OCI-LY3 (cell line): ENCODE measurements around the gene PPL.
"Not testable (repeated sequence)": the region's sequence is repeated elsewhere in the genome, so short reads cannot be mapped to it uniquely, and the experiment has no call there.

ENCODE experiments used
- H2AFZ ChIP-seq: fragments of 200-600, 300-600 bp; shearing (Covaris generic); 2 replicates; pipeline ENCODE4 v1.6.0; 2014; ENCODE audit warnings: antibody characterized with exemption, low read depth, low read length
- H3K27ac ChIP-seq: fragments of 200-600, 300-600 bp; sonication (generic); 2 replicates; pipeline ENCODE4 v1.5.1; 2014; ENCODE audit warnings: mild to moderate bottlenecking, low read length, moderate library complexity, mixed read lengths
- H3K27me3 ChIP-seq: fragments of 200-600, 300-600 bp; sonication (generic); 2 replicates; pipeline ENCODE4 v1.6.1; 2014; ENCODE audit warnings: low read depth, low read length, mixed read lengths
- H3K36me3 ChIP-seq: fragments of 200-600, 300-600 bp; sonication (generic); replicated peaks from 2 replicates; pipeline ENCODE3; 2014; ENCODE audit warnings: low read depth, low read length, mixed read lengths
- H3K4me1 ChIP-seq: fragments of 300-600, 200-600 bp; sonication (generic); 2 replicates; pipeline ENCODE4 v1.6.1; 2014; ENCODE audit warnings: low read length, mixed read lengths
- H3K4me2 ChIP-seq: fragments of 200-600, 300-600 bp; sonication (generic); 2 replicates; pipeline ENCODE4 v1.6.1; 2014; ENCODE audit warnings: low read length, mixed read lengths
- H3K4me3 ChIP-seq: fragments of 300-600, 200-600 bp; sonication (generic); 2 replicates; pipeline ENCODE4 v1.5.1; 2014; ENCODE audit warnings: antibody characterized with exemption, mild to moderate bottlenecking, low read length, moderate library complexity
- H3K79me2 ChIP-seq: fragments of 300-600, 200-600 bp; shearing (Covaris generic); 2 replicates; pipeline ENCODE4 v1.6.1; 2014; ENCODE audit warnings: mild to moderate bottlenecking, low read length, mixed read lengths
- H3K9ac ChIP-seq: fragments of 300-600, 200-600 bp; shearing (Covaris generic); 2 replicates; pipeline ENCODE4 v1.6.0; 2014; ENCODE audit warnings: mild to moderate bottlenecking, low read length, moderate library complexity
- H3K9me3 ChIP-seq: fragments of 200-600, 300-600 bp; shearing (Covaris generic); 2 replicates; pipeline ENCODE4 v1.6.1; 2014; ENCODE audit warnings: low read length, mixed read lengths; ENCODE audit not compliant: insufficient read depth
- H4K20me1 ChIP-seq: fragments of 200-600, 300-600 bp; sonication (generic); 2 replicates; pipeline ENCODE4 v1.6.1; 2016; ENCODE audit warnings: low read length, mixed read lengths; ENCODE audit not compliant: insufficient read depth
- CTCF ChIP-seq: fragments of 200-600, 300-600 bp; sonication (generic); IDR thresholded peaks from 2 replicates; pipeline ENCODE4 v1.5.1; 2014; ENCODE audit warnings: antibody characterized with exemption, low read length, low read depth
- EZH2phosphoT487 ChIP-seq: fragments of 200-600 bp; shearing (Covaris generic); IDR thresholded peaks from 2 replicates; pipeline ENCODE4 v1.6.1; 2018; ENCODE audit warnings: antibody characterized with exemption, mixed run types, low read depth

PPL gene

DNA sequence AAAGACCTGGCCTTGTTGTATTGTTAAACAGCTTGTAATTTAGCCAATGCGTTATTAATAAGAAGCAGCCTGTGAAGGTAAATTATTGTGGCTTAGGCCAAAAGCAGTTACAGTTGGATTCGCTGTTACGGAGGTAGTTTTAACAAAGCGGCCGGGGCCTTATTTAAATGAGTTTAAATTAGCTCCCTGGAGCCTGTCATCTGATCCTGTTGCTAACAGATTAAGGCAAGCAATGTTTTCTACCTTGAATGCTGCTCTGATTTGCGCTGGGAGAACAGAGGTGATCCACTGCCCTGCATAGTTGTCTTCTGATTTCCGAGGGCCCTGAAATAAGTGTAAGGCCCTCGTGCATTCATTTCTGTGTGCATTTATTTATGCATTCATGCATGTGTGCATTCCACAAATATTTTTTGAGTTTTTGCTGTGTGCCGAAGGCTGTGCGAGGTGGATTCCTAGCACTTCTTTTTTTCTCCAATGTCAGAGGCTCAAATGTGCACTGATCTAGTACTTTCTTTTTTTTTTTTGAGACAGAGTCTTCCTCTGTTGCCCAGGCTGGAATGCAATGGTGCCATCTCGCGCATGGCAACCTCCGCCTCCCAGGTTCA, 32.0 kb upstream of the PPL start:
- no peak overlapping the region for H2AFZ ChIP-seq
- no peak overlapping the region for H3K27ac ChIP-seq
- no peaks in the 10 kb centered on the region for H4K20me1 ChIP-seq
- no peak overlapping the region for H3K4me2 ChIP-seq
- H3K4me1 ChIP-seq: peaks cover 5% of the 10 kb centered on the region; the same call in 1 of the 2 replicates
- H3K9me3 ChIP-seq: no peaks in the 10 kb centered on the region
- TF ChIP-seq EZH2phosphoT487 (no peak), CTCF (no peak)
- no peaks in the 10 kb centered on the region for H3K36me3 ChIP-seq
- H3K9ac ChIP-seq: no peak overlapping the region
- peaks cover 12% of the 10 kb centered on the region for H3K27me3 ChIP-seq
- no peak overlapping the region for H3K4me3 ChIP-seq
- H3K79me2 ChIP-seq: no peaks in the 10 kb centered on the region

DNA sequence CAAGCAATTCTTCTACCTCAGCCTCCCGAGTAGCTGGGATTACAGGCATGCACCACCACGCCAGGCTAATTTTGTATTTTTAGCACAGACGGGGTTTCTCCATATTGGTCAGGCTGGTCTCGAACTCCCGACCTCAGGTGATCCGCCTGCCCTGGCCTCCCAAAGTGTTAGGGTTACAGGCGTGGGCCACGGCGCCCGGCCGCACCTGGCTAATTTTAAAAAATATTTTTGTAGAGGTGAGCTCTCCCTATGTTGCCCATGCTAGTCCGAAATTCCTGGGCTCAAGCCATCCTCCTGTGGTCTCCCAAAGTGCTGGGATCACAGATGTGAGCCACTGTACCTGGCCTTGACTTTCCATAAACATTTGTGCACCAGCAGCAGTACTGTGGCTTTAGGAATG, 31.3 kb upstream of the PPL start:
- H3K4me2 ChIP-seq, H3K27ac ChIP-seq, H3K4me3 ChIP-seq, H3K9me3 ChIP-seq, H2AFZ ChIP-seq, H3K9ac ChIP-seq, H3K4me1 ChIP-seq, H3K36me3 ChIP-seq, H4K20me1 ChIP-seq, H3K79me2 ChIP-seq: not testable (repeated sequence)
- H3K27me3 ChIP-seq: peaks cover 12% of the 10 kb centered on the region

DNA sequence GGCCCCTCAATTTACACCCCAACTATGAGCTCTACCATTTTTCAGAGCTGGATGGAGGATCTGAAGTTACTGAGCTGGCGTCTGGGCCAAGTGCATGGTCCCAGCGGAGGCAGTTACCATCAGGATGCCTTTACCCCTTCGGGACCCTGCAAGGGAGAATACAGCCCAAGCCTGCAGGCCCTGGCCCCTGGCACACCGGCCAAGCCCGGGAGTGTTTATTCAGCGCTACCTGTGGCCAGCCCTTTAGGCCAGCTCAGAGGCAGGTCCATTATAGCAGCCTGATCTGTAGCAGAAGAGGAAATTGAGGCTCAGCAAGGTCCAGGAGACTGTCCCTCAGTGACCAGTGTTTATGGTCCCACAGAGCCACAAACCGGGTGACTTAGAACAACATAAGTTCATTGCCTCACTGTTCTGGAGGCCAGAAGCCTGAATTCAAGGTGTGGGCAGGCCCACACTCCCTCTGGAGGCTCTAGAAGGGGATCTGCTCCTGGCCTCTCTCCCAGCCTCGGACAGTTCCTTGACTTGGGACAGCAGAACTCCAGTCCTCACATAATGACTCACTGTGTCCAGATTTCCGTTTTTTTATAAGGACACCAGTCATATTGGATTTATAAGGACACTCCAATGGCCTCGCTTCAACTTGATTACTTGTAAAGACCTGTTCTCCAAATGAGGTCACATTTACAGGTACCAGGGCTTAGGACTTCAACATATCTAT, 29.9 kb upstream of the PPL start:
- Histone ChIP-seq H3K9ac (no peak overlapping the region), H3K27ac (no peak overlapping the region), H3K9me3 (no peaks in the 10 kb centered on the region), H3K4me2 (no peak overlapping the region), H3K27me3 (peaks cover 6% of the 10 kb centered on the region), H3K79me2 (no peaks in the 10 kb centered on the region), H2AFZ (no peak overlapping the region), H3K4me1 (no peaks in the 10 kb centered on the region), H4K20me1 (no peaks in the 10 kb centered on the region), H3K4me3 (no peak overlapping the region), H3K36me3 (no peaks in the 10 kb centered on the region)
- TF ChIP-seq CTCF (no peak), EZH2phosphoT487 (no peak)

DNA sequence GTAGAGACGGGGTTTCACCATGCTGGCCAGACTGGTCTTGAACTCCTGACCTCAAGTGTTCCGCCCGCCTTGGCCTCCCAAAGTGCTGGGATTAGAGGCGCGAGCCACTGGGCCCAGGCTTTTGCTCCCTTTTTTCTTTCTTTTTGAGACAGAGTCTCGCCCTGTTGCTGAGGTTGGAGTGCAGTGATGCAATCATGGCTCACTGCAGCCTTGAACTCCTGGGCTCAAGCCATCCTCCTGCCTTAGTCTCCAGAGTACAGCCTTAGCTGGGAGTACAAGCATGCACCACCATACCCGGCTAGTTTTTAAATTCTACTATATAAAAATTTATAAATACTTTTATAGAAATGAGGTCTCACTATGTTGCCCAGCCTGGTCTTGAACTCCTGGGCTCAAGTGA, 26.6 kb upstream of the PPL start:
- not testable (repeated sequence) for H3K36me3 ChIP-seq, H3K9me3 ChIP-seq, H3K4me3 ChIP-seq, H3K79me2 ChIP-seq, H3K9ac ChIP-seq, H3K4me2 ChIP-seq, H2AFZ ChIP-seq, H3K27ac ChIP-seq, H4K20me1 ChIP-seq, H3K4me1 ChIP-seq, H3K27me3 ChIP-seq

GRCh38 chr16:4962716-4963115, 25.8 kb upstream of the PPL start:
- Histone ChIP-seq H3K4me3 (no peak overlapping the region), H4K20me1 (no peaks in the 10 kb centered on the region), H3K27ac (no peak overlapping the region), H3K36me3 (no peaks in the 10 kb centered on the region), H3K79me2 (no peaks in the 10 kb centered on the region), H3K9ac (no peak overlapping the region), H3K27me3 (no peaks in the 10 kb centered on the region), H3K4me2 (no peak overlapping the region), H3K9me3 (no peaks in the 10 kb centered on the region), H2AFZ (no peak overlapping the region), H3K4me1 (no peaks in the 10 kb centered on the region)
- TF ChIP-seq CTCF (no peak), EZH2phosphoT487 (no peak)
